B cell (primary cell): Measurements from ENCODE around the gene FANCI. TPM values are rescaled to one million over a fixed set of nuclear protein-coding genes. Genes with fewer than 3 reads are reported as not detected.

Experiments used
- ATAC-seq: fragments of 200-7000 bp; cut with Tn5 transposase; one replicate; pipeline ENCODE4 v1.10.0; 2021; ENCODE audit warnings: low read depth, mild to moderate bottlenecking, moderate number of reproducible peaks, moderate library complexity
- CTCF ChIA-PET: fragments of 350-600 bp; sonication (Branson Sonifier 250); formaldehyde crosslinking; loops from one replicate; lab custom pipeline; 2021; ENCODE audit warnings: antibody characterized with exemption, inconsistent platforms; lab: Charles Lee
- POLR2A ChIA-PET: fragments of 350-600 bp; sonication (Branson Sonifier 250); formaldehyde crosslinking; loops from one replicate; lab custom pipeline; 2021; ENCODE audit warnings: antibody characterized with exemption; lab: Charles Lee
- DNase-seq: peaks from one replicate; pipeline ENCODE4 v3.0.0; 2013
- H2AFZ ChIP-seq: 2 replicates; pipeline ENCODE4 v1.6.1; 2012; ENCODE audit warnings: mild to moderate bottlenecking, low read depth, low read length; ENCODE audit not compliant: insufficient read depth, poor library complexity, severe bottlenecking
- H3K27ac ChIP-seq, 2 donors: 1 replicate in 1 of 2; 2 replicates in 1 of 2; pipeline ENCODE4 v1.5.1; 2012 to 2013; ENCODE audit warnings: low read length in 2 of 2, mild to moderate bottlenecking in 2 of 2, moderate library complexity in 1 of 2
- H3K27me3 ChIP-seq, 4 experiments: fragments of 200-600 bp in 1 of 4; sonication (generic) in 1 of 4; replicated peaks in 1 of 4; 1 replicate in 2 of 4; 2 replicates in 2 of 4; pipeline versions ENCODE4 v1.6.1 to v1.7.0; 2013 to 2016; ENCODE audit warnings: low read length in 3 of 4, mild to moderate bottlenecking in 2 of 4, mixed read lengths in 1 of 4, moderate library complexity in 1 of 4; ENCODE audit not compliant: insufficient read depth in 4 of 4, control insufficient read depth in 3 of 4; ENCODE audit errors: control extremely low read depth in 1 of 4
- H3K36me3 ChIP-seq, 2 experiments: replicated peaks in 1 of 2; 1 replicate in 1 of 2; 2 replicates in 1 of 2; pipeline versions ENCODE4 v1.6.1 to v1.7.1; 2013; ENCODE audit warnings: low read length in 1 of 2; ENCODE audit not compliant: insufficient read depth in 2 of 2, control insufficient read depth in 1 of 2; ENCODE audit errors: control extremely low read depth in 1 of 2, extremely low read depth in 1 of 2
- H3K4me1 ChIP-seq, 2 donors: fragments of 200-600 bp in 1 of 2; sonication (generic) in 1 of 2; 1 replicate in 1 of 2; 2 replicates in 1 of 2; pipeline versions ENCODE4 v1.5.1 to v1.6.1; 2013 to 2017; ENCODE audit warnings: low read length in 2 of 2; ENCODE audit not compliant: control insufficient read depth in 2 of 2, insufficient read depth in 2 of 2
- H3K4me2 ChIP-seq: replicated peaks from 2 replicates; pipeline ENCODE3; 2012; ENCODE audit warnings: mild to moderate bottlenecking, low read depth, low read length; ENCODE audit not compliant: poor library complexity, severe bottlenecking
- H3K4me3 ChIP-seq, 5 experiments: fragments of 200-600 bp in 1 of 5; sonication (generic) in 1 of 5; 1 replicate in 3 of 5; 2 replicates in 2 of 5; pipeline versions ENCODE4 v1.5.1 to v1.7.0; 2011 to 2016; ENCODE audit warnings: low read length in 4 of 5, mild to moderate bottlenecking in 4 of 5, low read depth in 2 of 5, control low read depth in 1 of 5, moderate library complexity in 1 of 5; ENCODE audit not compliant: insufficient read depth in 1 of 5; ENCODE audit errors: control extremely low read depth in 1 of 5, extremely low read depth in 1 of 5
- H3K79me2 ChIP-seq: fragments of 200-600 bp; sonication (generic); one replicate; pipeline ENCODE4 v1.6.0; 2016; ENCODE audit warnings: low read length; ENCODE audit not compliant: control insufficient read depth, insufficient read depth
- H3K9ac ChIP-seq: fragments of 200-600 bp; sonication (generic); 2 replicates; pipeline ENCODE4 v1.6.1; 2017; ENCODE audit warnings: mild to moderate bottlenecking, low read length, moderate library complexity
- H3K9me3 ChIP-seq, 3 donors: one replicate each; pipeline versions ENCODE4 v1.6.1 to v1.7.1; 2013; ENCODE audit warnings: low read length in 2 of 3; ENCODE audit not compliant: control insufficient read depth in 2 of 3, insufficient read depth in 1 of 3; ENCODE audit errors: control extremely low read depth in 1 of 3
- H4K20me1 ChIP-seq: 2 replicates; pipeline ENCODE4 v1.6.0; 2012; ENCODE audit warnings: mild to moderate bottlenecking, low read length; ENCODE audit not compliant: insufficient read depth, control insufficient read depth, poor library complexity, severe bottlenecking
- H3K27ac Mint-ChIP-seq: one replicate; pipeline ENCODE4 v1.8.0; 2021; ENCODE audit warnings: mixed read lengths
- H3K27me3 Mint-ChIP-seq: one replicate; pipeline ENCODE4 v1.8.0; 2021; ENCODE audit warnings: mixed read lengths
- H3K4me1 Mint-ChIP-seq: one replicate; pipeline ENCODE4 v1.8.0; 2021; ENCODE audit warnings: mixed read lengths
- H3K4me3 Mint-ChIP-seq: one replicate; pipeline ENCODE4 v1.8.0; 2021; ENCODE audit warnings: mixed read lengths
- H3K9me3 Mint-ChIP-seq: one replicate; pipeline ENCODE4 v1.8.0; 2022; ENCODE audit warnings: mixed read lengths; ENCODE audit not compliant: insufficient read depth
- CTCF ChIP-seq: fragments of 200-600 bp; IDR thresholded peaks from one replicate; pipeline ENCODE4 v1.8.0; 2022; ENCODE audit warnings: antibody characterized with exemption, mild to moderate bottlenecking
- EZH2 ChIP-seq: IDR thresholded peaks from 2 replicates; pipeline ENCODE4 v1.6.1; 2012; ENCODE audit warnings: borderline replicate concordance, low read depth, mild to moderate bottlenecking, moderate library complexity, low read length; ENCODE audit not compliant: insufficient read depth, poor library complexity, severe bottlenecking
- WGBS: methylation state at CpG from one replicate; pipeline ENCODE4 v1.1.5; 2013; ENCODE audit warnings: missing lambda C conversion rate; ENCODE audit not compliant: insufficient coverage; 5-methylcytosine and 5-hydroxymethylcytosine counted together
- intact Hi-C: fragments of 100-400 bp; cut with micrococcal nuclease; formaldehyde crosslinking; loops from one replicate; pipeline ENCODE4 v1.10.0; 2022
- polyA plus RNA-seq: library from polyadenylated mRNA; depleted of rRNA; stranded (reverse); fragments of >200 nt; gene quantifications from 2 replicates; pipeline ENCODE4 v1.2.3, GENCODE V29; 2012
- total RNA-seq, 2 donors: library from RNA; stranded (reverse); fragments of 120-200 nt in 1 of 2; gene quantifications; 1 replicate in 1 of 2; 2 replicates in 1 of 2; pipeline versions ENCODE4 v1.2.3 to v1.2.4, GENCODE V29; 2013 to 2022

FANCI gene
- total and polyA plus RNA-seq, 2 donors (not counting 1 experiment from before 2014, with no cell fraction given): 2.7 to 14.2 TPM

GRCh38 chr15:89315375-89315929, 71.7 kb downstream of the FANCI start:
- no peak for TF ChIP-seq CTCF
- TF ChIP-seq EZH2: no peak
- Histone ChIP-seq H4K20me1 (peaks cover 19% of the 10 kb centered on the region), H3K79me2 (no peaks in the 10 kb centered on the region), H3K27me3 (no peaks in the 10 kb centered on the region), H3K36me3 (peaks cover 4 to 61% of the 10 kb centered on the region in 2 experiments), H3K4me2 (no peak overlapping the region), H3K9me3 (no peaks in the 10 kb centered on the region), H3K4me1 (no peaks in the 10 kb centered on the region), H3K9ac (no peak overlapping the region), H2AFZ (no peak overlapping the region), H3K4me3 (no peak overlapping the region), H3K27ac (peak overlapping the region in 1 of 2 donors; percentile 7)
- intact Hi-C loops: no loop called here
- no peaks in the 10 kb centered on the region for H3K9me3 Mint-ChIP-seq
- peak overlapping the region; percentile 27 for H3K27ac Mint-ChIP-seq
- 63% methylated on average over 2 of the region's 2 CpGs for WGBS
- no peaks in the 10 kb centered on the region for H3K4me1 Mint-ChIP-seq
- no peaks in the 10 kb centered on the region for H3K27me3 Mint-ChIP-seq
- ChIA-PET CTCF (no interaction called here), POLR2A (no interaction called here)
- ATAC-seq: no peak
- DNase-seq: no peak
- no peak overlapping the region for H3K4me3 Mint-ChIP-seq

- Histone ChIP-seq H2AFZ (no peak overlapping the region), H3K9ac (no peak overlapping the region), H3K79me2 (no peaks in the 10 kb centered on the region), H3K9me3 (no peaks in the 10 kb centered on the region), H4K20me1 (peaks cover 30% of the 10 kb centered on the region), H3K4me2 (no peak overlapping the region), H3K27ac (no peak overlapping the region), H3K27me3 (no peaks in the 10 kb centered on the region), H3K4me1 (no peaks in the 10 kb centered on the region), H3K4me3 (no peak overlapping the region), H3K36me3 (peaks cover 8 to 71% of the 10 kb centered on the region in 2 experiments)
- Mint-ChIP-seq H3K27ac (no peak overlapping the region), H3K27me3 (no peaks in the 10 kb centered on the region), H3K4me1 (no peaks in the 10 kb centered on the region), H3K9me3 (no peaks in the 10 kb centered on the region), H3K4me3 (no peak overlapping the region)
- TF ChIP-seq CTCF (no peak), EZH2 (no peak)
- ChIA-PET CTCF (no interaction called here), POLR2A (interaction anchor here (0.7 kb wide), 1 partner anchor 8 kb away, joined by 3 read pairs; no protein-coding TSS in a partner anchor)
- no peak for ATAC-seq
- intact Hi-C loops: no loop called here
- 98% methylated on average over 5 of the region's 5 CpGs for WGBS
- no peak for DNase-seq
These were observed 72.7 kb downstream of the FANCI start for GRCh38 chr15:89316504-89316903.
